ENCODE data around the gene RECQL5.
A peak's percentile ranks its signal among the peaks of the same experiment; 100 is the strongest.
"Not testable (repeated sequence)": the region's sequence is repeated elsewhere in the genome, so short reads cannot be mapped to it uniquely, and the experiment has no call there.

The RECQL5 gene

GRCh38 chr17:75642784-75643642, 23.9 kb downstream of the RECQL5 start:
- Histone ChIP-seq H3K27ac (ENCODE audit: low read depth, low read length) (no peak overlapping the region), H3K27me3 (ENCODE audit: control insufficient read depth, insufficient read depth, low read length) (no peaks in the 10 kb centered on the region), H3K4me1 (ENCODE audit: control insufficient read depth, insufficient read depth, low read length) (no peaks in the 10 kb centered on the region), H3K4me3 (ENCODE audit: low read length) (no peak overlapping the region), H3K36me3 (ENCODE audit: control insufficient read depth, insufficient read depth, low read length) (no peaks in the 10 kb centered on the region), H3K9ac (ENCODE audit: low read length) (no peak overlapping the region)

- H3K4me1 ChIP-seq (ENCODE audit: control insufficient read depth, insufficient read depth, low read length): no peaks in the 10 kb centered on the region
- no peaks in the 10 kb centered on the region for H3K36me3 ChIP-seq (ENCODE audit: control insufficient read depth, insufficient read depth, low read length)
- no peak overlapping the region for H3K4me3 ChIP-seq (ENCODE audit: low read length)
- no peaks in the 10 kb centered on the region for H3K27me3 ChIP-seq (ENCODE audit: control insufficient read depth, insufficient read depth, low read length)
- no peak overlapping the region for H3K27ac ChIP-seq (ENCODE audit: low read depth, low read length)
- H3K9ac ChIP-seq (ENCODE audit: low read length): no peak overlapping the region
These were observed 24.7 kb downstream of the RECQL5 start for GRCh38 chr17:75642182-75642783.

- Histone ChIP-seq H3K27me3 (ENCODE audit: control insufficient read depth, insufficient read depth, low read length) (no peaks in the 10 kb centered on the region), H3K4me3 (ENCODE audit: low read length) (no peak overlapping the region), H3K36me3 (ENCODE audit: control insufficient read depth, insufficient read depth, low read length) (no peaks in the 10 kb centered on the region), H3K9ac (ENCODE audit: low read length) (no peak overlapping the region), H3K4me1 (ENCODE audit: control insufficient read depth, insufficient read depth, low read length) (no peaks in the 10 kb centered on the region), H3K27ac (ENCODE audit: low read depth, low read length) (no peak overlapping the region)
These were observed 25.6 kb downstream of the RECQL5 start for GRCh38 chr17:75641343-75641742.

DNA sequence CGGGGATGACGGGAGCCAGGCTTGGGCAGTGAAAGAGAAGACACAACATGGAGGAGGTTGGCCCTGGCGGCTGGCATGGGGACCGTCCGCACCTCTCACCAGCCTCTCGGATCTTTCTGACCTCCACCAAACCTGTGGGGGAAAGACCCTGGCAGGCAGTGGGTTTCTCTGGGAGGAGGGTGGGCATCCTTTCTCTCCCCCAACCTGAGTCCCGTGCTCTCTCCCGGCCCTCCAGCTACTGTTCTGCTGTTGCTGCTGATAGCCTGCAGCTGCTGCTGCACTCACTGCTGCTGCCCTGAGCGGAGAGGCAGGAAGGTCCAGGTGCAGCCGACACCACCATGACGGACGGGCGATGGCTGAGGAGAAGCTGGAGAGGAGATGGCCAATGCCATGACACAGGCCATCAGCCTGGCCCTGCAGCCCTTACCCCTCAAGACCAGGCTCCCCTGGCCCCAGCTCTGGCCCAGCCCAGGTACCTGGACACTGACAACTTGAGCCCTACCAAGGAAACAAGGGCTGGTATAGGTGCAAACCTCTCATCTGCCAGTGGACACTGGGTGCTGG, 26.3 kb downstream of the RECQL5 start:
- H3K27ac ChIP-seq (ENCODE audit: low read depth, low read length): no peak overlapping the region
- no peaks in the 10 kb centered on the region for H3K4me1 ChIP-seq (ENCODE audit: control insufficient read depth, insufficient read depth, low read length)
- no peaks in the 10 kb centered on the region for H3K27me3 ChIP-seq (ENCODE audit: control insufficient read depth, insufficient read depth, low read length)
- no peak overlapping the region for H3K9ac ChIP-seq (ENCODE audit: low read length)
- H3K36me3 ChIP-seq (ENCODE audit: control insufficient read depth, insufficient read depth, low read length): no peaks in the 10 kb centered on the region
- no peak overlapping the region for H3K4me3 ChIP-seq (ENCODE audit: low read length)

DNA sequence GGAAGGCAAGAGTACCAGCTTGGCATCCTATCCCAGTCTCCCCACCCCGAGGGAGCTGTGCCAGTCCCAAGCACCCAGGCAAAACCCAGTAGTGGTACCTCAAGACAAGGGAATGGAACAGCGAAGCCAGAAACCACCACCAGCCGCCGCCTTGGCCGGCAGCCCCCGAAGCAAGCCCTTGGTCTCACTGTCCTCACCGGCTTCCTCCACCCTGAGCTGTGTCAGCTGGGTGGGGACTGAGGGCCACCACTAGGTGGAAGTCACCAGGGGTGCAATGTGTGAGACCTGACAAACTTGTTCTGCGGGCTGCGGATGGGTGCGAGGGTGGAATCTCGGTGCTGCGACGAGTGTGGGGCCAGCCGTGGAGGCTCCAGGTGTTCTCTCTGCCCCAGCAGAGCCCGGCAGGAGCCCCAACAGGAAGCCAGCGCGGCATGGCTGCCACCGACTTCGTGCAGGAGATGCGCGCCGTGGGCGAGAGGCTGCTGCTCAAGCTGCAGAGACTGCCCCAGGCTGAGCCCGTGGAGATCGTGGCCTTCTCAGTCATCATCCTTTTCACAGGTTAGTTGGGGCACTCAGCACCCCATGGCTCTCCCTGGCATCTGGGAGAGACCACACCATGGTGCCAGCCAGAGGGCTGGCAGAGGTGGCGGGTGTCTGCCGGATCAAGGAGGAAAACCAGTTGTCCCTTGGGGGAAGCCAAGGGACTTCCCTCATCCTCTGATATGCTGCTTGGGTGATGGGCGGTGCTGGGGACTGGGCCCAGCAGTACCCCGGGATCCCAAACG, 27.0 kb downstream of the RECQL5 start:
- H3K27ac ChIP-seq (ENCODE audit: low read depth, low read length): no peak overlapping the region
- no peaks in the 10 kb centered on the region for H3K4me1 ChIP-seq (ENCODE audit: control insufficient read depth, insufficient read depth, low read length)
- H3K4me3 ChIP-seq (ENCODE audit: low read length): no peak overlapping the region
- no peaks in the 10 kb centered on the region for H3K27me3 ChIP-seq (ENCODE audit: control insufficient read depth, insufficient read depth, low read length)
- H3K9ac ChIP-seq (ENCODE audit: low read length): no peak overlapping the region
- no peaks in the 10 kb centered on the region for H3K36me3 ChIP-seq (ENCODE audit: control insufficient read depth, insufficient read depth, low read length)

- peaks cover 3% of the 10 kb centered on the region for H3K4me1 ChIP-seq (ENCODE audit: control insufficient read depth, insufficient read depth, low read length)
- no peak overlapping the region for H3K9ac ChIP-seq (ENCODE audit: low read length)
- no peaks in the 10 kb centered on the region for H3K36me3 ChIP-seq (ENCODE audit: control insufficient read depth, insufficient read depth, low read length)
- H3K4me3 ChIP-seq (ENCODE audit: low read length): no peak overlapping the region
- H3K27ac ChIP-seq (ENCODE audit: low read depth, low read length): no peak overlapping the region
- H3K27me3 ChIP-seq (ENCODE audit: control insufficient read depth, insufficient read depth, low read length): no peaks in the 10 kb centered on the region
These were observed 27.6 kb downstream of the RECQL5 start for GRCh38 chr17:75639327-75639726.

- Histone ChIP-seq H3K4me3 (ENCODE audit: low read length) (no peak overlapping the region), H3K9ac (ENCODE audit: low read length) (no peak overlapping the region), H3K36me3 (ENCODE audit: control insufficient read depth, insufficient read depth, low read length) (no peaks in the 10 kb centered on the region), H3K27me3 (ENCODE audit: control insufficient read depth, insufficient read depth, low read length) (no peaks in the 10 kb centered on the region), H3K4me1 (ENCODE audit: control insufficient read depth, insufficient read depth, low read length) (peaks cover 7% of the 10 kb centered on the region), H3K27ac (ENCODE audit: low read depth, low read length) (no peak overlapping the region)
These were observed 28.1 kb downstream of the RECQL5 start for GRCh38 chr17:75638893-75639292.

- H3K36me3 ChIP-seq (ENCODE audit: control insufficient read depth, insufficient read depth, low read length); H3K4me3 ChIP-seq (ENCODE audit: low read length); H3K27ac ChIP-seq (ENCODE audit: low read depth, low read length); H3K27me3 ChIP-seq (ENCODE audit: control insufficient read depth, insufficient read depth, low read length); H3K9ac ChIP-seq (ENCODE audit: low read length): not testable (repeated sequence)
- H3K4me1 ChIP-seq (ENCODE audit: control insufficient read depth, insufficient read depth, low read length): peaks cover 14% of the 10 kb centered on the region
These were observed 28.9 kb downstream of the RECQL5 start for GRCh38 chr17:75638039-75638438.

GRCh38 chr17:75637551-75637950, 29.4 kb downstream of the RECQL5 start:
- no peak overlapping the region for H3K27ac ChIP-seq (ENCODE audit: low read depth, low read length)
- H3K4me1 ChIP-seq (ENCODE audit: control insufficient read depth, insufficient read depth, low read length): peaks cover 14% of the 10 kb centered on the region
- no peak overlapping the region for H3K9ac ChIP-seq (ENCODE audit: low read length)
- no peak overlapping the region for H3K4me3 ChIP-seq (ENCODE audit: low read length)
- no peaks in the 10 kb centered on the region for H3K36me3 ChIP-seq (ENCODE audit: control insufficient read depth, insufficient read depth, low read length)
- H3K27me3 ChIP-seq (ENCODE audit: control insufficient read depth, insufficient read depth, low read length): no peaks in the 10 kb centered on the region

GRCh38 chr17:75637143-75637538, 29.8 kb downstream of the RECQL5 start:
- H3K36me3 ChIP-seq (ENCODE audit: control insufficient read depth, insufficient read depth, low read length): no peaks in the 10 kb centered on the region
- no peak overlapping the region for H3K4me3 ChIP-seq (ENCODE audit: low read length)
- no peaks in the 10 kb centered on the region for H3K27me3 ChIP-seq (ENCODE audit: control insufficient read depth, insufficient read depth, low read length)
- H3K4me1 ChIP-seq (ENCODE audit: control insufficient read depth, insufficient read depth, low read length): peaks cover 14% of the 10 kb centered on the region
- H3K27ac ChIP-seq (ENCODE audit: low read depth, low read length): no peak overlapping the region
- peak overlapping the region; percentile 47 for H3K9ac ChIP-seq (ENCODE audit: low read length)

DNA sequence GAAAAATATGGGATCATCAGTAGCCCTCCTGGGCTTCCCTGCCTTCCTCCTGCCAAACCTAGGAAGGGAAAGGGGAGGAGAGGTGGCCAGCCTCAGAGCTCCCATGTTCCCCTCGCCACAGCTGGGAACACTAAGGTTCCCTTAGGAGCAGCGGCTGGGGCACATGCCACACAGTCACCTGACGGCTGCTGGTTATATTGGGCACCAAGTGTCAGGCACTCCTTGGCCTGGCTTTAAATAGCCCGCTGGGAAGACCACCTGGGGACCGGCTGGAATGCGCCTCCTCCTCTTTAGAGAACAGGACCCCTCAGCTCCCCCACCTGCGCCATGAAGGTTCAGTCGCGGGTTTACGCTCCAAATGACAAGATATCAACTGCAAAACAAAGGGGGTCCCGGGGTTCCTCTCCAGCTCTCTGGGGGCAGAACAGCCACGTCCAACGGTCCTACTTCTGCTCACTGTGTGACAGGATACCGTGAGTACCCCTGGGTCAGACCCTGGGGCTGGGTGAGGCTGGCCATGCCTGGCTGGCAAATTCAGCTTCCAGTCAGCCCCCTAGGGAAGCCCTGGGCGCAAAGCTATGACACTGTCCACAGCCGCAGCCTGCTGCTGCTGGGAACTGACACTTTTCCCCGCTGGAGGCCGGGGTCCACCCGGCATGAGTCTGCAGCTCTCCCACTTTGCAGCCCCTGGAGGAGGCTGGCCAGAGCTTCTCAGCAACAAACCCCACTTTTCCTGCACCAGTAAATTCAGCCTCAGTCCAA, 30.4 kb downstream of the RECQL5 start:
- Histone ChIP-seq H3K27ac (ENCODE audit: low read depth, low read length) (no peak overlapping the region), H3K27me3 (ENCODE audit: control insufficient read depth, insufficient read depth, low read length) (no peaks in the 10 kb centered on the region), H3K36me3 (ENCODE audit: control insufficient read depth, insufficient read depth, low read length) (no peaks in the 10 kb centered on the region), H3K9ac (ENCODE audit: low read length) (peak overlapping the region; percentile 47), H3K4me3 (ENCODE audit: low read length) (no peak overlapping the region), H3K4me1 (ENCODE audit: control insufficient read depth, insufficient read depth, low read length) (peaks cover 14% of the 10 kb centered on the region)

Data from rectal smooth muscle tissue (tissue), 1 donor.